CD14-positive monocyte (primary cell): ENCODE measurements around the gene C2CD5. TPM values are rescaled to one million over a fixed set of nuclear protein-coding genes. Genes with fewer than 3 reads are reported as not detected.

Experiments
- DNase-seq, 3 donors: peaks; one replicate each; pipeline ENCODE4 v3.0.0-alpha.2; 2011 to 2022
- H2AFZ ChIP-seq: 2 replicates; pipeline ENCODE4 v1.6.0; 2012; ENCODE audit warnings: mild to moderate bottlenecking, low read depth, low read length, inconsistent platforms; ENCODE audit not compliant: insufficient read depth, poor library complexity, severe bottlenecking
- H3K27ac ChIP-seq, 2 donors: 1 replicate in 1 of 2; 2 replicates in 1 of 2; pipeline ENCODE4 v1.5.1; 2012 to 2013; ENCODE audit warnings: low read length in 2 of 2, control low read depth in 1 of 2, inconsistent platforms in 1 of 2, low read depth in 1 of 2, mild to moderate bottlenecking in 1 of 2
- H3K27me3 ChIP-seq, 2 donors: one replicate each; pipeline versions ENCODE4 v1.6.0 to v1.6.1; 2011 to 2013; ENCODE audit warnings: low read length in 2 of 2; ENCODE audit not compliant: control insufficient read depth in 2 of 2, insufficient read depth in 2 of 2
- H3K36me3 ChIP-seq, 2 donors: replicated peaks in 1 of 2; 1 replicate in 1 of 2; 2 replicates in 1 of 2; pipeline versions ENCODE4 v1.5.1 to v1.6.1; 2012 to 2013; ENCODE audit warnings: low read length in 2 of 2, control low read depth in 1 of 2, inconsistent platforms in 1 of 2, mild to moderate bottlenecking in 1 of 2; ENCODE audit not compliant: insufficient read depth in 2 of 2, control insufficient read depth in 1 of 2
- H3K4me1 ChIP-seq, 2 donors: 1 replicate in 1 of 2; 2 replicates in 1 of 2; pipeline versions ENCODE4 v1.5.1 to v1.6.1; 2012 to 2013; ENCODE audit warnings: low read length in 2 of 2, control low read depth in 1 of 2, inconsistent platforms in 1 of 2, mild to moderate bottlenecking in 1 of 2, moderate library complexity in 1 of 2; ENCODE audit not compliant: insufficient read depth in 2 of 2, control insufficient read depth in 1 of 2
- H3K4me2 ChIP-seq: replicated peaks from 2 replicates; pipeline ENCODE3; 2012; ENCODE audit warnings: low read length, moderate library complexity, mild to moderate bottlenecking; ENCODE audit not compliant: poor library complexity, severe bottlenecking; ENCODE audit errors: extremely low read depth
- H3K4me3 ChIP-seq, 3 experiments: fragments of 200-600 bp in 1 of 3; sonication (generic) in 1 of 3; replicated peaks in 1 of 3; 1 replicate in 2 of 3; 2 replicates in 1 of 3; pipeline ENCODE4 v1.5.1; 2011 to 2013; ENCODE audit warnings: low read length in 3 of 3, mild to moderate bottlenecking in 3 of 3, control low read depth in 2 of 3, low read depth in 2 of 3, inconsistent platforms in 1 of 3, moderate library complexity in 1 of 3
- H3K79me2 ChIP-seq: 2 replicates; pipeline ENCODE4 v1.6.0; 2012; ENCODE audit warnings: mild to moderate bottlenecking, control low read depth, inconsistent platforms, low read length, moderate library complexity; ENCODE audit not compliant: insufficient read depth
- H3K9ac ChIP-seq: 2 replicates; pipeline ENCODE4 v1.6.0; 2017; ENCODE audit warnings: low read length, mild to moderate bottlenecking; ENCODE audit not compliant: insufficient read depth, poor library complexity, severe bottlenecking
- H3K9me3 ChIP-seq, 2 donors: replicated peaks in 1 of 2; 1 replicate in 1 of 2; 2 replicates in 1 of 2; pipeline versions ENCODE4 v1.5.1 to v1.6.1; 2012 to 2013; ENCODE audit warnings: low read length in 2 of 2, control low read depth in 1 of 2; ENCODE audit not compliant: control insufficient read depth in 1 of 2, insufficient read depth in 1 of 2
- H4K20me1 ChIP-seq: 2 replicates; pipeline ENCODE4 v1.6.0; 2012; ENCODE audit warnings: mild to moderate bottlenecking, low read length, control low read depth, moderate library complexity; ENCODE audit not compliant: insufficient read depth
- H3K27ac Mint-ChIP-seq, 7 donors: one replicate each; pipeline ENCODE4 v1.8.0; 2020; ENCODE audit warnings: mild to moderate bottlenecking in 7 of 7, mixed read lengths in 7 of 7, moderate library complexity in 6 of 7, inconsistent platforms in 2 of 7
- H3K27me3 Mint-ChIP-seq, 3 donors: one replicate each; pipeline ENCODE4 v1.8.0; 2021 to 2022; ENCODE audit warnings: low read depth in 3 of 3, mild to moderate bottlenecking in 3 of 3, mixed read lengths in 3 of 3, moderate library complexity in 3 of 3, inconsistent platforms in 1 of 3
- H3K36me3 Mint-ChIP-seq, 2 donors: one replicate each; pipeline ENCODE4 v1.8.0; 2020; ENCODE audit warnings: mixed read lengths in 2 of 2, inconsistent platforms in 1 of 2, mild to moderate bottlenecking in 1 of 2
- H3K4me1 Mint-ChIP-seq: one replicate; pipeline ENCODE4 v1.8.0; 2020; ENCODE audit warnings: mild to moderate bottlenecking, mixed read lengths
- H3K4me3 Mint-ChIP-seq, 2 donors: one replicate each; pipeline ENCODE4 v1.8.0; 2020; ENCODE audit warnings: mild to moderate bottlenecking in 2 of 2, mixed read lengths in 2 of 2, moderate library complexity in 1 of 2
- H3K9me3 Mint-ChIP-seq, 7 donors: one replicate each; pipeline ENCODE4 v1.8.0; 2020 to 2022; ENCODE audit warnings: mixed read lengths in 7 of 7, mild to moderate bottlenecking in 6 of 7, moderate library complexity in 6 of 7, inconsistent platforms in 2 of 7
- CTCF ChIP-seq: fragments of 200-600 bp; IDR thresholded peaks from one replicate; pipeline ENCODE4 v1.8.0; 2022; ENCODE audit warnings: antibody characterized with exemption, mild to moderate bottlenecking
- WGBS: methylation state at CpG from one replicate; pipeline ENCODE4 v1.1.5; 2013; ENCODE audit warnings: missing lambda C conversion rate; ENCODE audit not compliant: insufficient coverage; 5-methylcytosine and 5-hydroxymethylcytosine counted together
- intact Hi-C, 2 donors: fragments of 100-400 bp; cut with micrococcal nuclease; formaldehyde crosslinking; loops; one replicate each; pipeline versions ENCODE4 v1.15.0 to v1.15.1; 2023
- polyA plus RNA-seq, 3 donors: library from polyadenylated mRNA; depleted of rRNA in 1 of 3; unstranded in 2 of 3; stranded (reverse) in 1 of 3; fragments of 300-500 nt in 2 of 3; fragments of >200 nt in 1 of 3; fragmentation: Illumina TruSeq in 2 of 3; gene quantifications; 1 replicate in 2 of 3; 2 replicates in 1 of 3; pipeline ENCODE4 v1.2.3, GENCODE V29; 2012 to 2021

C2CD5 gene
- polyA plus RNA-seq, 3 donors: 13.0 to 22.8 (median 13.6) TPM

- peak overlapping the region in 1 of 2 donors; percentile 77 for H3K4me3 Mint-ChIP-seq
Measured at GRCh38 chr12:22539055-22539454, 5.3 kb downstream of the C2CD5 start.

GRCh38 chr12:22538311-22538710 lies 6.0 kb downstream of the C2CD5 start:
- H3K27me3 ChIP-seq: no peaks in the 10 kb centered on the region
- no peaks in the 10 kb centered on the region for H4K20me1 ChIP-seq
- DNase-seq: peak in 1 of 3 donors; percentile 27
- H3K27ac Mint-ChIP-seq: peak overlapping the region; percentile 80 to 97 (median 94)
- no peaks in the 10 kb centered on the region for H3K27me3 Mint-ChIP-seq
- peaks cover 0 to 4% of the 10 kb centered on the region in 2 donors for H3K9me3 ChIP-seq
- H2AFZ ChIP-seq: no peak overlapping the region
- no peak overlapping the region for H3K9ac ChIP-seq
- H3K27ac ChIP-seq: peak overlapping the region in 1 of 2 donors; percentile 79
- peaks cover 0 to 12% (median 8%) of the 10 kb centered on the region in 7 donors for H3K9me3 Mint-ChIP-seq
- peaks cover 74% of the 10 kb centered on the region for H3K79me2 ChIP-seq
- no peak for TF ChIP-seq CTCF
- intact Hi-C loops: no loop called here
- H3K4me3 ChIP-seq: peak overlapping the region in 1 of 3 experiments; percentile 61
- peaks cover 6 to 16% of the 10 kb centered on the region in 2 donors for H3K36me3 ChIP-seq
- peaks cover 52 to 56% of the 10 kb centered on the region in 2 donors for H3K4me1 ChIP-seq
- peak overlapping the region in 1 of 2 donors; percentile 77 for H3K4me3 Mint-ChIP-seq
- H3K36me3 Mint-ChIP-seq: peaks cover 19% of the 10 kb centered on the region in 2 donors
- peaks cover 57% of the 10 kb centered on the region for H3K4me1 Mint-ChIP-seq
- 100% methylated on average over 4 of the region's 4 CpGs for WGBS
- H3K4me2 ChIP-seq: peak overlapping the region; percentile 60

More at GRCh38 chr12:22539055-22539454, 5.3 kb downstream of the C2CD5 start:
- H3K79me2 ChIP-seq: peaks cover 80% of the 10 kb centered on the region
- H3K9me3 Mint-ChIP-seq: peaks cover 0 to 11% (median 8%) of the 10 kb centered on the region in 7 donors
- H3K27ac ChIP-seq: peak overlapping the region in 1 of 2 donors; percentile 79
- peak; percentile 92 to 97 (median 93) for DNase-seq
- H3K9me3 ChIP-seq: peaks cover 0 to 4% of the 10 kb centered on the region in 2 donors
- H3K27me3 Mint-ChIP-seq: no peaks in the 10 kb centered on the region
- H3K27ac Mint-ChIP-seq: peak overlapping the region; percentile 80 to 97 (median 94)
- H3K27me3 ChIP-seq: no peaks in the 10 kb centered on the region
- H3K36me3 Mint-ChIP-seq: peaks cover 12 to 14% of the 10 kb centered on the region in 2 donors
- H3K4me2 ChIP-seq: peak overlapping the region; percentile 60
- peak overlapping the region in 1 of 3 experiments; percentile 61 for H3K4me3 ChIP-seq
- H3K4me1 Mint-ChIP-seq: peaks cover 60% of the 10 kb centered on the region
- peaks cover 54 to 60% of the 10 kb centered on the region in 2 donors for H3K4me1 ChIP-seq
- peaks cover 3 to 8% of the 10 kb centered on the region in 2 donors for H3K36me3 ChIP-seq
- H4K20me1 ChIP-seq: no peaks in the 10 kb centered on the region
- no peak overlapping the region for H2AFZ ChIP-seq
- H3K9ac ChIP-seq: no peak overlapping the region
- intact Hi-C loops: no loop called here
- no peak for TF ChIP-seq CTCF
